Stimulated activated CD8-positive, alpha-beta memory T cell treated with anti-CD3 and anti-CD28 coated beads, Interleukin-12 subunit alpha, Interleukin-12 subunit beta, amount 100 ng/mL, for 4 hours (primary cell): ENCODE measurements around the gene RNF114.
"Not testable (repeated sequence)": the region's sequence is repeated elsewhere in the genome, so short reads cannot be mapped to it uniquely, and the experiment has no call there.

ENCODE experiments used
- DNase-seq: peaks from one replicate; pipeline ENCODE4 v3.0.0-alpha.2; 2020; ENCODE audit warnings: low read depth

The RNF114 gene, protein sequence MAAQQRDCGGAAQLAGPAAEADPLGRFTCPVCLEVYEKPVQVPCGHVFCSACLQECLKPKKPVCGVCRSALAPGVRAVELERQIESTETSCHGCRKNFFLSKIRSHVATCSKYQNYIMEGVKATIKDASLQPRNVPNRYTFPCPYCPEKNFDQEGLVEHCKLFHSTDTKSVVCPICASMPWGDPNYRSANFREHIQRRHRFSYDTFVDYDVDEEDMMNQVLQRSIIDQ

DNA sequence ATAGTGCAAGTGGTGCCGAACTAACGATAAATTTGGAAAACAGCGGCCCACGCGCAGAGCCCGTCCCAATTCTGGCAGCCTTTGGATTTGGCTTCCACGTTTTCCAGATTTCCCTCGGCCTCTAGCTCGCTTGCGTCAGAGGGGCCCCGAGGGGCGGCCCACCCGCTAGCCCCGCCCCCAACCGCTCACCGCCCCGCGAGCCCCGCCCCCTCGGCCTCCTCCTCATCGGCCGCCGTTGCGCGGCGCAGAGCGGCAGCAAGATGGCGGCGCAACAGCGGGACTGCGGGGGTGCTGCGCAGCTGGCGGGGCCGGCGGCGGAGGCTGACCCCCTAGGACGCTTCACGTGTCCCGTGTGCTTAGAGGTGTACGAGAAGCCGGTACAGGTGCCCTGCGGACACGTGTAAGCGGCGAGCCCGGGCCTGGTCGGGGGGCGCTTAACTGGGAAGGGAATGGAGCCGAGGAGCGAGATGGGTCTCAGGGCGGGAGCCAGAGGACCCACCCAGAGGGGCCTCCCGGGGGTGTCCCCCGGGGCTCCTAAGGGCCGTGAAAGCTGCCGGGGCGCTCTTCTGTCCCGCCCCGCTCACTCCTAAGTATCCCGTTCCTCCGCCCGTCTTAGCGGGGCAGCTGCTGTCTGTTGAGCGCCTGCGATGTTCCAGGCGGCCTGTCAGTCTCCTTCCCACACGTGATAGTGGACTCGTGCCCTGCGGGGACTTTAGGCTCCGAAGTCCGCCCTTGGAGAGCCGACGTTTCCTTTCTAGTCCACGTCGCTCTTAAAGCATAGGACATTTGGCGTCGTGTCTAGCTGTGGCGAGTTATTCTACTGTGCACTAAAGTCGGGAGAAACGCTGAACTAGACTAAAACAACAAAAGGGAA is at the start of gene RNF114:
RNF114 (plus strand) TSS at position 245 of the 874 bp plus-strand sequence; CDS start at position 261, 16 bp downstream.
- DNase-seq: peak; percentile 86

DNA sequence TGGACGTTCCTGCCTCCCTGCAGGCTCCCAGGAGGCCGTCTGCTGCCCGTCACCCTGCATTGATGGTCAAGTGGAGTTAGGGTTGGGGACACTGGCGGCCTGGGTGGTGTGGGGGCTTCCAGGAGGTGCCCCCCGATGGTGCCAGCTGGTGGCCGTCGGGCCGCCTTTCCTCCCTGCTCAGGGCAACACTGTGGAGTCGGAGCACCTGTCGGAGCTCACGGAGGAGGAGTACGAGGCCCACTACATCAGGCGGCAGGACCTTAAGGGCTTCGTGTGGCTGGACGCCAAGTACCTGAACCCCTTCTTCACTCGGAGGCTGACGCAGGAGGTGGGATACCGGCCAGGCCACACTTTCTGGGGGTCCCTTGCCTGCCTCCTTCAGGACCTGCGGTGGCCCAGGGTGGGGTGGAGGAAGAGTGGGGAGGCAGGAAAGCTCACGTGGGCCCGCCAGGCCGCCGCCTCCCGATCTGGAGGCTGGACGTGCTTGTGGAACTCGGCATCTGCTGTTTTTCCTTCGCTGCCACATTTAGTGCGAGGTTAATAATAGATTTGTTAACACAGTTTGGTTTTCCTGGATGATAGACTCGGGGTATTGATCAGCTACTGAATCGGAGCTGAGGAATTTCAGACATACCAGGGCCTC is 49.5 kb upstream of the RNF114 start:
- no peak for DNase-seq

DNA sequence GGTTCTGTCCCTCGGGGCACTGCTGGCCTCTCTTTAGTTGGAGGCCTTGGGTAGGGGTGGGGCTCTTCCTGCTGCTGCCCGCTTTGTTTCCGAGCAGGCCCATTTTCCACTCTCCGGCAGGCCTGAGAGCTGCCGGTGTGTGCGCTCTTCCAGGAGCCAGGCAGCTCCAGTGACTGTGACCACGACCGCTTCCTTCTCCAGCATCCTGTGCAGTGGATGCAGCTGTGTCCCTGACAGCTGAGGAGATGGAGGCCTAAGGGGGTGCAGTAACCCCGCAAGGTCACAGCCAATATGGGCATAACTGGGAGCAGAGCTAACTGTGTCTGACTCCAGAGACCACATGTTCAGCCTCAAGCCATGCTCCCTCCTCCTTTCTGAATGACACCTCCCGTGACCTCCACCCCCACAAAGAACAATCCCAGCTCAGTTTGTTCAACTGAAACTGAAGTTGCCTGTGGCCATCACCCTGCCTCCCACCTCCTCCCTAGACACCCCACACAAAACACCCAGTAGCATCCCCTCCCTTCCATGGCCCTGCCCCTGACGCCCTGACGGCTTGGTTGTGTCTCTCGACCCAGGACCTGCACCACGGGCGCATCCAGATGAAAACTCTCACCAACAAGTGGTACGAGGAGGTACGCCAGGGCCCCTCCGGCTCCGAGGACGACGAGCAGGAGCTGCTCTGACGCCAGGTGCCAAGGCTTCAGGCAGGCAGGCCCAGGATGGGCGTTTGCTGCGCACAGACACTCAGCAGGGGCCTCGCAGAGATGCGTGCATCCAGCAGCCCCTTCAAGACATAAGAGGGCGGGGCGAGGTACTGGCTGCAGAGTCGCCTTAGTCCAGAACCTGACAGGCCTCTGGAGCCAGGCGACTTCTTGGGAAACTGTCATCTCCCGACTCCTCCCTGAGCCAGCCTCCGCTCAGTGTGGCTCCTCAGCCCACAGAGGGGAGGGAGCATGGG is 48.7 kb upstream of the RNF114 start:
- no peak for DNase-seq

DNA sequence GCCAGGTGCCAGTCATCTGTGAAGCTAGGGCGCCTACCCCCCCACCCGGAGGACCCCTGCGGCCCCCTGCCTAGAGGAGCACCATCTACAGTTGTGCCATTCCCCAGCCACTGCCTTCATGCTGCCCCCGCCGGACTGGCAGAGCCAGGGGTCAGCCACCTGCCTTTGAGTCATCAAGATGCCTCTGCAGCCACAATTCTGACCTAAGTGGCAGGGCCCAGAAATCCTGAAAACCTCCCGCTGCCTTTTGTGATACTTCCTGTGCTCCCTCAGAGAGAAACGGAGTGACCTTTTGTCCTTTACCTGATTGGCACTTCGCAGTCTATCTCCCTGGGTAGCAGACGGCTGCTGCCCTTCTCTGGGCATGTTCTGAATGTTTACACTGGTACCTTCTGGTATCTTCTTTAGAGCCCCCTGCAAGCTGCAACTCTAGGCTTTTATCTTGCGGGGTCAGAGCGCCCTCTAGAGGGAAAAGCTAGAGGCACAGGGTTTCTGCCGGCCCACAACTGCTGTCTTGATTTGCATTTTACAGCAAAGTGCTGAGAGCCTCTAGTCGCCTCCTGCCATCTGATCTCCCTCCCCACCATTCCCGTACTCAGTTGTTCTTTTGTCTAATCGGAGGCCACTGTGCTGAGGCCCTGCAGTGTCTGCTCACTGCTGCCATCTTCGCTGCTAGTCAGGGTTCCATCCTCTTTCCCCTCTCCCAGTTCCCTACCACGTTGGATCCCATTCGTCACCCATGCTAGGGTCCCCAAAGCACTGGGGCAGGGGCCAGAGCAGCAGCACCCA is 47.8 kb upstream of the RNF114 start:
- DNase-seq: peak; percentile 20

DNA sequence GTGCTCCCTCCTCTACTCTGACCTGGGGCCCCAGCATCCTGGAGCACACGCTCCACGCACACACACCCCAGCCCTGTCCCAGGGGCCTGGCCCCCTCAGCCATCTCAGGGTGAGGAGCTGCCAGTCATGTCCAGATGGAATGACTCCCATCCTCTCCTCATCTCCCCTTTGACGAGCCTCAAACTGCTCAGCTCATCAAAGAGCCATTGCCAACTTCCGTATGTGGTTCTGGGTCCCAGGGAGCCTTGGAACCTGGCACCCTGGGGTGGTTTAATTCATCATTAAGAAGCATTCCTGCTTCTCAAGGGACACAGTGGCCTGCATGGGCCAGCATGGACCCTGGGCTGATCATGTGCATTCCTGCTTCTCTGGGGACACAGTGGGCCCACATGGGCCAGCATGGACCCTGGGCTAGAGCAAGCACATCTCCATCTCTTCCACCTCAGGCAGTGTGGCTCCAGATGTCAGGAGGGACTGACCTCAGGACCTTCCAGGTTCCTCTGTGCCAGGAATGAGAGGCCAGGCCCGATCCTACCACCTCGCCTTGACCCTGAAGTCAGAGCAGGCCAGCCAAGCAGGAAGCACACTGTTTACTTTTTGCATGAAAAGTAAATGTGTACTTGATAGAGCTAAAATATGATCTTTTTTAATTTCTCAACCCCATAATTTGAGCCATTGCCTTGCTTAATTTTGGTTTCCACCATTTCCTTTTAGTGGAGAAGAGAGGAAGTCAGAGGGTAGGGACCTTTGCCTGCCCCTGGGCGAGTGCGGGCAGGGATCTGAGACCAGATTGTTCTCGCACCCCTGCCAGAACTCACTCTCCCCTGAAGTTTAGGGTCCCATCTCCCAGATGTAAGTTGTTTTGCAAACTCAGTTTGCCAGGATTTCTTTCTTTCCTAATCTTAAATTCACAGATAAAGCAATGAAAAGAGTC is 46.9 kb upstream of the RNF114 start:
- DNase-seq: no peak

DNA sequence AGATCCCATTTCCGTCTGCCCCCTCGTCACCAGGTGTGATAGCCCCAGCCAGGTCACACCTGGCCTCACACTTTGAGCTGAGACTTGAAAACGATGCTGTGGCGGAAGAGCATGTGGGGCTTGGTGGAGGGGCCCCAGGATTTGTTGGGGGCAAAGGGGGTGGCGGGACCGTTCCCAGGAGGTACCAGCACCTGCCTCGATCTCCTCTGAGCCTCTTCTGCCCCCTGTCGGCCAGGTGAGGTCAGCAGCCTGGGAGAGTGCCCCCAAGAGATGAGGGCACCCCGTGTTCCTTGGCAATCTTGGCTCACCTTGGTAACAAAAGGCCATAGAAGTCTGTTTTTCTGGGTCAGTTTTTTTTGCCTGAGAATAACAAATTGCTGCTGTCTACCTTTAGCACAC is 46.3 kb upstream of the RNF114 start:
- no peak for DNase-seq

DNA sequence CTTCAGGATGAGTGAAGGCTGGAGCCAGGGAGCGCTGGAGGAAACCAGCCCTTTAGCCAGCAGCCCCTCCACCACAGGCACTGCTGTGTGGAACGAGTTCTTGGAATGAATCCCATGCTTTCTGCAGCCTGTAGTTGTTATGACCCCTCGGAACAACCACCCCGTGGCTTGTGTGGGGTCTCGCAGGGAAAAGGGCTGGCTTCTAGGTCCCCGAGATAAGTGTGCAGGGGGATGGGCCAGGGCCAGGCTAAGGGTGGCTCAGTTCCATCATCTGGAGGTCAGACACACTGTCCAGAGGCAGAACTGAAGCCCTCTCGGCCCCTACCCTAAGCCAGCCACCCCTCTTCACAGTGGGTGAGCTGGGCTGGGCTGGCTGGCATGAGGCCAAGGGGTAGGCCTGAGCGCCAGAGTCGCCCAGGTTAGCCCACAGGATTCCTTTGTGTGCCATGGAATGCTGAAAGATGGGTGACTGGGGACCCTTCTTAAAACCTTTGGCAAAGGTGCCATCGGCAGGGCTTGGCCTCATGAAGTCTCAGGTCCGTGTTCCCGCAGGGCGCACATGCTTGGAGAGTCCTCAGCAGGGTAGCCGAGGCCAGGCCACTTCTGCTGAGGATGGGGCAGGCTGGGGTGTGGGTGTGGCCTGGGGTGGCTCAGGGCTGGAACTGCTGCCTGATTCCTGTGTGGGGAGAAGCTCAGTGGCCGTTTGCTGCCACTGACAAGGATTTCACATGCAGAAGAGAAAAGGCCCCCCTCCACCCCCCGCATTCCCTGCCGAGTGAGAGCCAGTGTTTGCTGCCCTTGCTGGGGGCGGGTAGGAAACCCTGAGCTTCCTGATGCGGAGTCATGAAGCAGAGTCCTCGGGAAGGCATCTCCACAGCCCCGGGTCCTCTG is 45.5 kb upstream of the RNF114 start:
- no peak for DNase-seq

DNA sequence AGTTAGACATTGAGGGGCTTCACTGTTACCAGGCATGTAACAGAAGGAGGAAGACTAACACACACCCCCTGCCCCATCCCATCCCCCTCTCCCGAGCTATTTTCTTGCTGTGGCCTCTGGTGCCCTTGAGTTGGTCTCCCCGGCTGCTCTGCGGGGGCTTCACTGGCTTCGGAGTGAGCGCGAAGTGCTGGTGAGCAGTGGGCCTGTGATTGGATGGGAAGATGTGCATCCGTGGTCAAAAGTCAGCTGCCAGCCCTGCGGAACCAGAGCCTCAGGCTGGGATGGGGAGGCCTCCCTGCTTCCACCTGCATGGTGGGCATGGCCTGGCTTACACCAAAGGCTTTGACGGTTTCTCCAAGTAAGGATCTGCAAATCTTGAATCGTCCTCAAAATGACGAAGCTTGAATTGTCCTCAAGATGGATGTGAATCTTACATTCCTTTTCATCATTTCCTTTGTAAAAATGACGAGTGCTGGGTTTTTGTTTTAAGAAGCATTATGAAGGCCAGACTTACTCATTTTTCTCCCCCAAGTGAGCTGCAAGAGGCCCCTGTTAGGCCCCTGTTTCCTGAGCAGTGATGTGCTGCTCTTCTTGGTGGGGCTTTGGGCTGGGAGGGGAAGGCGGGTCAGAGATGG is 44.6 kb upstream of the RNF114 start:
- no peak for DNase-seq

DNA sequence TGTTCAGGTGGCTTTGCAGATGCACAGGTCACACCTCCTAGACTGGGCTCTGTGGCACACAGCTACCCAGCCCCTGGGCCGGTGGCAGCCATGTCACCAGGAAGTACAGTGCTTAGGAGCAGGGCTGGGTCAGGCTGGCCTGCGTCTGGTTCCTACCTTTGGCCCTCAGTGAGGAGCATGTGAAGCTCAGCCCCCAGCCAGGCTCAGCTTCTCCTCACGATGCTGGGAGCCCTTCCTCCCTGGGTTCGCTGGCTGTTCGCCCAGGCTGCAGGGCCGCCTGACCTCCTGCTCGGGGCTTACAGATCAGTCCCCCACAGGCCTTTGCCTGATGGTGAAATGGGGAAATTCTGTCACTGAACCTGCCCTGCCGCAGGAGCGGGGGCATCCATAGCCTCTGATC is 43.9 kb upstream of the RNF114 start:
- no peak for DNase-seq

DNA sequence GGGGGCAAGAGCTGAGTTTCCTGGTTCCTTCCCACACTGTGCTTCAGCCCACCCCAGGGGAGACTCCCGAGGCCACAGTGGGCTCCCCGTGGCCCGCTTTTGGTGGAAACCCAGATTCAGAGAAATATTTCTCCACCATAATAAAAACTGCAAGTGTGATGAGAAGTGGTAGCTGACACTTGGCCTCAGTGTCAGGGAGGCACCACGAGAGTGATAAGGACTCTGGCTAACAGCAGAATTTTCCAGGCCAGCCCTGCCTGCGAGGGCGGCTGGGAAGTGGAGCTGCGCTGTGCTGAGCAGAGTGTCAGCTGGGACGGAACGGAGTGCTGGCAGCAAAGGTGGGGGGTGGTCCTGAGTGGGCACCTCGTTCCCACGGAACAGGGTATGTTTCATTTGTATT is 43.4 kb upstream of the RNF114 start:
- DNase-seq: no peak

DNA sequence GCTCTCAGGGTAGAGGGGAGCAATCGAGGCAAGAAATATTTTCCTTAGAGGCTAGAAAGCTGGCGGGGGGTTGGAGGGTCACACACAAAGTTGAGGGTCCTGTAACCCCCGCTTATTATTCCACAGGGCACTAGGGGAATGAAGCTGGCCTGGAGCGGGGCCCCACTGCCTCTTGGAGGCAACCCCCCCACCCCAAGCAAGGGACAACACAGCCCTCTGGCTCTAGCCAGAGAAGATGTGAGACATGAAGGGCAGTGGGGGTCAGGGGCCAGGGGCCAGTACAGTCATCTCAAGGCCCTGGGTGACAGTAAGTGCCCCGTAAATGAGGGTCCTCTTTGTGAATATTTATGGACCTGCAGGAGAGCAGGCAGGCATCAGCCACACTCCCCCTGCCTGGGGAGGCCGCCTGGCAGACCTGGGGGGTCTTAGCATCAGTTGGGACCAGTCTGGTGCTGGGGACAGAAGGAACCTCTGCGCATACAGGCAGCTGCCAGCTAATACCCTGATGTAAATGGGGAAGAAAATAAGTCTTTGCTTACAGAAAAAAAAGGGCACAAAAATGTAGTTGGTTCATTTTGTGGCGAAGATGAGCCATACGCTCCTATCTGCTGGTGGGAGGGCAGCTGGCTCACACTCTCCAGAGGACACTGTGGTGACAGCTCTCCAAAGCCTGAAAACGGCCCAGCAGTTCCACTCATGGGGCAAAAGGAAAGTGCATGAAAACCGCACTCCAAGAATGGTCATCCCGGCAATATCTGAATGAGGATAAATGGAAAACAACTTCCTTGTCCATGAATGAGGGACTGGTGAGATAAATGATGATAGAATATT is 42.7 kb upstream of the RNF114 start:
- no peak for DNase-seq

DNA sequence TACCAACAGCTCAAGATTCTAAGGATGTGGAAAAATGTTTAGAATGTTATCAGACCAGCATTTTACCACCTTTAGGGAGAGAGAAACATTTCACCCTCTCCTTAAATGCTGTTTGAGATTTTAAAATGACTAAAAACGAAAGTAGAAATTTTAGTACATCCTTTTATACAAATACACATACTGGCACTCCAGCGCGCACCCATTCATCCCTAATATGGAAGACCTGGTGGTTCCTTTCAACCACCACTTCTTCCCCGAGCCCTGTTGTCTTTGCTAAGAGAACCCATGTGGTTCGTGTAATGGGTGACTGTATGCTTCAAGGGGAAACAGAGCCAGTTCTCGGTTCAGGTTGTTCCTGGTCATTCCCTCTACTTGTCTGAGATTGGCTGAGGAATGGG is 42.1 kb upstream of the RNF114 start:
- no peak for DNase-seq

DNA sequence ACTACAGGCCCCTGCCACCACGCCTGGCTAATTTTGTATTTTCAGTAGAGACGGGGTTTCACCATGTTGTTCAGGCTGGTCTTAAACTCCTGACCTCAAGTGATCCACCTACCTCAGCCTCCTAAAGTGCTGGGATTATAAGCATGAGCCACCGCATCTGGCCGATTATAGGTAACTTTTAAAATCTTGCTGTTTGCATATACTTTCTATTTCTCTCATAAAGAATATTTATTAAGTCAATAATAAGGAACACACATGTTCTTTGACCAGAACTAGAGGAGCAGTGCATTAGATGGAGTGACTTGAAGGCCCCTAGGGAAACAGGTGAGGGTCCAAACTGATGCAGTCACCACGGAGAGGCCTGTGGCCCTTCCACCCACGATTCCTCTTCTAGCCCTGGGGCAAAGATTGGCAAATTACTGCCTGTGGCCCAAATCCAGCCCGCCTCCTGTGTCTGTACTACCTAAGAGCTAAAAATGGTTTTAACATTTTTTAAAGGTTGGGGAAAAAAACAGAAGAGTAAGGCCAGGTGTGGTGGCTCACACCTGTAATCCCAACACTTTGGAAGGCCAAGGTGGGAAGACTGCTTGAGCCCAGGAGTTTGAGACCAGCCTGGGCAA is 40.6 kb upstream of the RNF114 start:
- not testable (repeated sequence) for DNase-seq

DNA sequence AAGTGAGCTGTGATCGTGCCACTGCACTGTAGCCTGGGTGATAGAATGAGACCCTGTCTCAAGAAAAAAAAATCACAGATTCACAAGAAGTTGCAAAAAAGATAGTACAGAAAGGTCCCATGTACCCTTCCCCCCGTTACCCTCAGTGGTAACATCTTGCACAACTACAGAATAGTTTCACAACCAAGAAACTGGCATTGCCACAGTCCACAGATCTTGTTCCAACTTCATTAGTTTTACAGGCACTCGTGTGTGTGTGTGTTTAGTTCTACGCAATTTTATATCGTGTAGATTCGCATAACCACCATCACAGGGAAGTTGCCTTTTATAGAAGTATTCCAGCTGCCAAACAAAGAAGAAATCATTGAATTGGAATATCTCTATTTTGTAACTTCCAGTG is 40.0 kb upstream of the RNF114 start:
- no peak for DNase-seq

DNA sequence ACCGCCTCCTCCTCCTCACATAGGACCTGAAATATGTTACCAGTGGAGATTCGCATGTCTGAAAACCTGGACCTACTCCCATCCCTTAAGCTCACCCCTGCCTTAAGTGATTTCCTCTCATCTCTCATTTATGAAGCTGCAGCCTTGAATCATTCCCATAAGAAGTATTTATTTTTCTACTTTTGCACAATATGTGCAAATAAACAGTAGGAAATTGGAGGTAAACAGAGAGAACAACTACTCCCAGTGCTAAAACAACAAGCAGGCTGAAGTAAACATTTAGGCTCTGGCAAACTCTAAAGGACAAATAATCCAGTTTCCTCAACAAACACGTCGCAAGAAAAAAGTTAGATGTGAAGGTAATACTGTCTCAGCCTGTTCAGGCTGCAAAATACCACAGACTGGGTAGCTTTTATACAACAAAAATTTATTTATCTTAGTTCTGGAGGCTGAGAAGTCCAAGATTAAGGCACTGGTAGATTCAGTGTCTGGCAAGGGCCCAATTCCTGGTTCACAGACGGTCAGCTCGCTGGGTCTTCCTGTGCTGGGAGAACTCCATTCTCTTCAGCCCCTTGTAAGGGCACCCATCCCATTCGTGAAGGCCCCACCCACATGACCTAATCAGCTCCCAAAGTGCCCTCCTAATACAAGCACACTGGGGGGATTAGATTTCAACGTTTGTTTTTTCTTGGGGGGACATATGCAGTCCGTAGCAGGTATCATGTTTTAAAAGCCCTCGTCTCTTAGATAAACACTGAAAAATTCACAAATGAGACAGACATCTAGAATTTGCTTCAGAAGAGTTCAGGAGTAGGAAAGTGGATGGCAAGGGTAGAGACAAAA is 36.4 kb upstream of the RNF114 start:
- no peak for DNase-seq

DNA sequence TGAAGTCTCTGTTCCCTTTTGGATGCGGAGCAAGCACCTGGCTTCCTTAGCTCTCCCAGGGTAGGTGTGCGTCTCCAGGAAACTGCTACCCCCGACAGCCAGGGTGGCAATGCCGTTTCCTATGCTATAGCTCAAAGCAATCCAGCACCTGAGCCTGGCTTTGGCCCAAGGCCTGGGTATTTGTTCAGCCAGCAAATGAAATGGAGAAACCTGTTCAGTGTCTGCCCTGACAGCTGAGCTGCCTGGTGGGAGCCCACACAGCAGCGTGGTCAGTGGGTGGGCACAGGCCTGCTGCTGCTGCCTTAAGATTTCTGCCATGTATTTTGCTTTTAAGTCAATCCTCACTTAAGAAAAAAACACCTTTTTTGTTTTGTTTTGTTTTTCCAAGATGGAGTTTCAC is 34.6 kb upstream of the RNF114 start:
- DNase-seq: no peak
